Esophagus (tissue), 2 donors: Measurements from ENCODE around the gene CSNK2A3. TPM values are rescaled to one million over a fixed set of nuclear protein-coding genes. Genes with fewer than 3 reads are reported as not detected.

Experiments
- H3K27ac ChIP-seq, 2 donors: one replicate each; pipeline ENCODE4 v1.5.1; 2013; ENCODE audit warnings: low read depth in 2 of 2, mild to moderate bottlenecking in 2 of 2, inconsistent platforms in 1 of 2, low read length in 1 of 2, moderate library complexity in 1 of 2
- H3K27me3 ChIP-seq, 2 donors: one replicate each; pipeline ENCODE4 v1.6.1; 2013; ENCODE audit warnings: low read length in 2 of 2, control low read depth in 1 of 2, mild to moderate bottlenecking in 1 of 2; ENCODE audit not compliant: insufficient read depth in 2 of 2, control insufficient read depth in 1 of 2
- H3K36me3 ChIP-seq, 2 donors: one replicate each; pipeline ENCODE4 v1.6.1; 2013; ENCODE audit warnings: low read length in 1 of 2; ENCODE audit not compliant: control insufficient read depth in 2 of 2, insufficient read depth in 2 of 2
- H3K4me1 ChIP-seq, 2 donors: one replicate each; pipeline ENCODE4 v1.6.1; 2013; ENCODE audit warnings: low read length in 1 of 2; ENCODE audit not compliant: control insufficient read depth in 2 of 2, insufficient read depth in 2 of 2
- H3K4me3 ChIP-seq, 2 donors: one replicate each; pipeline ENCODE4 v1.5.1; 2013; ENCODE audit warnings: low read length in 2 of 2, mild to moderate bottlenecking in 2 of 2, low read depth in 1 of 2, moderate library complexity in 1 of 2
- H3K9me3 ChIP-seq, 2 donors: one replicate each; pipeline ENCODE4 v1.6.1; 2013; ENCODE audit warnings: mild to moderate bottlenecking in 2 of 2, low read depth in 1 of 2, low read length in 1 of 2, moderate library complexity in 1 of 2; ENCODE audit not compliant: control insufficient read depth in 2 of 2, insufficient read depth in 1 of 2
- WGBS, 2 donors: extraction: QIAGEN DNeasy Blood & Tissue Kit; methylation state at CpG; one replicate each; pipeline ENCODE4 v1.1.7; 2013; 5-methylcytosine and 5-hydroxymethylcytosine counted together
- polyA plus RNA-seq, 2 donors: library from polyadenylated mRNA; stranded (reverse); fragments of 200-250 nt; gene quantifications; one replicate each; pipeline ENCODE4 v1.2.3, GENCODE V29; 2013
- donor health status: healthy with polysubstance abuse.
- donor health status: Bipolar disorder and iron deficiency.

Gene CSNK2A3
- polyA plus RNA-seq, 2 donors, result 0.14 to 0.54 TPM

- Histone ChIP-seq H3K4me3 (no peak overlapping the region), H3K27ac (no peak overlapping the region), H3K4me1 (no peaks in the 10 kb centered on the region), H3K36me3 (no peaks in the 10 kb centered on the region), H3K9me3 (no peaks in the 10 kb centered on the region), H3K27me3 (no peaks in the 10 kb centered on the region)
- 86 to 91% methylated on average over 4 to 5 of the region's 5 CpGs for WGBS, 2 donors
These were observed 4.7 kb downstream of the CSNK2A3 start for GRCh38 chr11:11348303-11348702.

GRCh38 chr11:11347592-11347991 lies 5.5 kb downstream of the CSNK2A3 start:
- Histone ChIP-seq H3K36me3 (no peaks in the 10 kb centered on the region), H3K27ac (no peak overlapping the region), H3K27me3 (no peaks in the 10 kb centered on the region), H3K9me3 (no peaks in the 10 kb centered on the region), H3K4me1 (no peaks in the 10 kb centered on the region), H3K4me3 (no peak overlapping the region)
- WGBS, 2 donors, result 56 to 66% methylated on average over 7 of the region's 7 CpGs

- 84 to 88% methylated on average over 4 of the region's 4 CpGs for WGBS, 2 donors
- H3K27ac ChIP-seq, result no peak overlapping the region
- H3K4me1 ChIP-seq, result no peaks in the 10 kb centered on the region
- H3K9me3 ChIP-seq, result no peaks in the 10 kb centered on the region
- H3K36me3 ChIP-seq, result no peaks in the 10 kb centered on the region
- H3K4me3 ChIP-seq, result no peak overlapping the region
- H3K27me3 ChIP-seq, result no peaks in the 10 kb centered on the region
These were observed 6.7 kb downstream of the CSNK2A3 start for GRCh38 chr11:11346303-11346702.

- Histone ChIP-seq H3K27ac (no peak overlapping the region), H3K9me3 (no peaks in the 10 kb centered on the region), H3K36me3 (no peaks in the 10 kb centered on the region), H3K4me1 (no peaks in the 10 kb centered on the region), H3K4me3 (no peak overlapping the region), H3K27me3 (no peaks in the 10 kb centered on the region)
- WGBS, 2 donors, result 93 to 94% methylated on average over 1 of the region's 1 CpG
These were observed 8.0 kb downstream of the CSNK2A3 start for GRCh38 chr11:11345099-11345498.

- WGBS, 2 donors, result 81% methylated on average over 3 of the region's 3 CpGs
- H3K4me1 ChIP-seq, result no peaks in the 10 kb centered on the region
- H3K27me3 ChIP-seq, result no peaks in the 10 kb centered on the region
- H3K4me3 ChIP-seq, result no peak overlapping the region
- no peaks in the 10 kb centered on the region for H3K36me3 ChIP-seq
- no peak overlapping the region for H3K27ac ChIP-seq
- no peaks in the 10 kb centered on the region for H3K9me3 ChIP-seq
These were observed 9.0 kb downstream of the CSNK2A3 start for GRCh38 chr11:11344045-11344444.

GRCh38 chr11:11338304-11338703 lies 14.7 kb downstream of the CSNK2A3 start:
- Histone ChIP-seq H3K4me3 (no peak overlapping the region), H3K4me1 (no peaks in the 10 kb centered on the region), H3K27ac (no peak overlapping the region), H3K9me3 (no peaks in the 10 kb centered on the region), H3K36me3 (no peaks in the 10 kb centered on the region), H3K27me3 (no peaks in the 10 kb centered on the region)
- WGBS, 2 donors, result 89 to 92% methylated on average over 1 of the region's 1 CpG

- H3K36me3 ChIP-seq, result no peaks in the 10 kb centered on the region
- no peaks in the 10 kb centered on the region for H3K4me1 ChIP-seq
- no peak overlapping the region for H3K27ac ChIP-seq
- no peak overlapping the region for H3K4me3 ChIP-seq
- no peaks in the 10 kb centered on the region for H3K9me3 ChIP-seq
- no peaks in the 10 kb centered on the region for H3K27me3 ChIP-seq
- 57 to 83% methylated on average over 4 of the region's 4 CpGs for WGBS, 2 donors
These were observed 16.4 kb downstream of the CSNK2A3 start for GRCh38 chr11:11336664-11337063.

GRCh38 chr11:11335043-11335442 lies 18.0 kb downstream of the CSNK2A3 start:
- Histone ChIP-seq H3K9me3 (no peaks in the 10 kb centered on the region), H3K4me1 (no peaks in the 10 kb centered on the region), H3K4me3 (no peak overlapping the region), H3K27me3 (no peaks in the 10 kb centered on the region), H3K27ac (no peak overlapping the region), H3K36me3 (peaks cover 0 to 3% of the 10 kb centered on the region in 2 donors)
- 88 to 90% methylated on average over 2 of the region's 2 CpGs for WGBS, 2 donors

- no peaks in the 10 kb centered on the region for H3K27me3 ChIP-seq
- WGBS, 2 donors, result 66 to 71% methylated on average over 4 of the region's 4 CpGs
- no peak overlapping the region for H3K27ac ChIP-seq
- H3K36me3 ChIP-seq, result peaks cover 0 to 3% of the 10 kb centered on the region in 2 donors
- H3K4me3 ChIP-seq, result no peak overlapping the region
- H3K9me3 ChIP-seq, result no peaks in the 10 kb centered on the region
- no peaks in the 10 kb centered on the region for H3K4me1 ChIP-seq
These were observed 18.4 kb downstream of the CSNK2A3 start for GRCh38 chr11:11334607-11335006.

GRCh38 chr11:11332141-11332710 lies 20.8 kb downstream of the CSNK2A3 start:
- Histone ChIP-seq H3K9me3 (no peaks in the 10 kb centered on the region), H3K36me3 (peaks cover 0 to 3% of the 10 kb centered on the region in 2 donors), H3K4me1 (no peaks in the 10 kb centered on the region), H3K27me3 (no peaks in the 10 kb centered on the region), H3K4me3 (no peak overlapping the region), H3K27ac (no peak overlapping the region)
- 74 to 82% methylated on average over 5 of the region's 5 CpGs for WGBS, 2 donors
